Tongue (tissue), 2 donors: ENCODE results near the gene ENG. TPM values are rescaled to one million over a fixed set of nuclear protein-coding genes. Genes with fewer than 3 reads are reported as not detected.
"Not testable (repeated sequence)": the region's sequence is repeated elsewhere in the genome, so short reads cannot be mapped to it uniquely, and the experiment has no call there.

ENCODE experiments used
- DNase-seq: peaks from one replicate; pipeline ENCODE4 v3.0.0-alpha.2; 2015
- total RNA-seq: library from RNA; depleted of rRNA; stranded (reverse); fragments of >200 nt; gene quantifications from one replicate; pipeline ENCODE4 v1.2.3, GENCODE V29; 2014

The ENG gene
- 11.6 TPM for total RNA-seq

DNA sequence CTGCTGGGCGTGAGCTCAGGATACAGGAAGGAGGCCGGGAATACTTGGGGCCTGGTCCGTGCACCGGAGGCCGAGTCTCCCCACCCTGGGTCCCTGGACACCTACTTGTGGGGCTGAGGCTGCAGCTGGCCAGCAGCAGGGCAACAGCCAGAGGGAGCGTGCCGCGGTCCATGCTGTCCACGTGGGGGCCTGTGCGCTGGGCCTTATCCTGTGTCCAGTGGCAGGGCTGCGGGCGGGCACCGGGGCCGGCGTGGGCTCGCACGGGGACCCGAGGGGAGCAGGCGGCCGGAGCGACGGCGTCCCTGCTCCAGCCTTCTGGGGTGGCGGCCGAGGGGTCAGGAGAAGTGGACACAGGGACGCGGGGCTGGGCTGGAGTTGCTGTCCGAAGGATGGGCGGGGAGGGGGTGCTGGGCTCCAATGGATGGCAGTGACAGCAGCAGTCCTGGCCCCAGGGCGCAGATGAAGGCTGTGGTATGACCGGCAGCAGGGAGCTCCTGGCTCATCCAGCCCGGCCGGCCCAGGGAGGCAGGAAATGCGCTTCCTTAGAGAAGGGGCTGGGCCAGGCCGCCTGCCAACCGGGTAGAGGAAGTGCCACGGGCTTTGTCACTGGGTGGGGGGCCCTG, at the start of gene ENG:
ENG (minus strand) TSS at position 475 of the 623 bp plus-strand sequence; CDS start at position 172, 303 bp downstream.
- DNase-seq = peak; percentile 76

DNA sequence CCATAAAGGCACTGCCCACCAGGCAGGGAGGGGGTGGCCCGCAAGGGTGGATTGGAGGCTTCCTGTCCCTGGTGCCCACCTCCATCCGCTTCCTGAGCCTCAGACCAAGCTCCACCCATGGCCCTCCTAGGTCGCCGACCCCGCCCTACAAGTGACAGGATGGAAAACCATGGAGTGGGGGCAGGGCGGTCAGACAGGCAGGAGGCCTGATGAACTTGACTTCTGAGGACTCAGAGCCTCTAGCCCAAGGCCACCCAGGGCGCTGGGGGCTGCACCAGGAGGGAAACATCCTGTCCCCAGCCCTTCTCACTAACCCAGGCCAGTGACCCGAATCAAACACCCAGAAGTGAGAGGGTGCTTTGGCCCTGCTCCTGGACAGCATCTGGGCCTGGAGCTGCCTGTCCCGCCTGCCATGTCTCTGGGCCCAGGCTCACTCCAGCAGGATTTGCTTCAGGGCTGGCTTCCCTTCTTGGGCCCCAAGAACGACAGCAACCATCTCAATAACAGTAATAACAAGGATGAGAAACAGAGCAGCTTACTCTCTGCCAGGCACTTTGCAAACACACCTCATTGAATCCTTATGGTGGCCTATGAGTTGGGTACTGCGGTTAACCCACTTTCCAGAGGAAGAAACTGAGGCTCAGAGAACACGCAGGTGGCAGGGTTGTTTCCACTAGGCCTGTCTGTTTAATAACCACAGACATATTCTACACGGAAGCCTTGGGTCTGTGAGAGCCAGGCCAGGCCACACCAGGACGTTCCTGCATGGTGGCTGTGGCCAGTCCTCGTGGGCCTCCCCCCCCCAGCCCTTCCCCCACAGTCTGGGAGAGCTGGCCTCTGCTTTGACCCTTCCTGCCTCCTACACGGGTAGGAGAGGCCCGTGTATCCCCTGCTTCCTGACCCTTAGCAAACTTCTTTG, 49.4 kb upstream of the ENG start:
- peak; percentile 54 for DNase-seq

DNA sequence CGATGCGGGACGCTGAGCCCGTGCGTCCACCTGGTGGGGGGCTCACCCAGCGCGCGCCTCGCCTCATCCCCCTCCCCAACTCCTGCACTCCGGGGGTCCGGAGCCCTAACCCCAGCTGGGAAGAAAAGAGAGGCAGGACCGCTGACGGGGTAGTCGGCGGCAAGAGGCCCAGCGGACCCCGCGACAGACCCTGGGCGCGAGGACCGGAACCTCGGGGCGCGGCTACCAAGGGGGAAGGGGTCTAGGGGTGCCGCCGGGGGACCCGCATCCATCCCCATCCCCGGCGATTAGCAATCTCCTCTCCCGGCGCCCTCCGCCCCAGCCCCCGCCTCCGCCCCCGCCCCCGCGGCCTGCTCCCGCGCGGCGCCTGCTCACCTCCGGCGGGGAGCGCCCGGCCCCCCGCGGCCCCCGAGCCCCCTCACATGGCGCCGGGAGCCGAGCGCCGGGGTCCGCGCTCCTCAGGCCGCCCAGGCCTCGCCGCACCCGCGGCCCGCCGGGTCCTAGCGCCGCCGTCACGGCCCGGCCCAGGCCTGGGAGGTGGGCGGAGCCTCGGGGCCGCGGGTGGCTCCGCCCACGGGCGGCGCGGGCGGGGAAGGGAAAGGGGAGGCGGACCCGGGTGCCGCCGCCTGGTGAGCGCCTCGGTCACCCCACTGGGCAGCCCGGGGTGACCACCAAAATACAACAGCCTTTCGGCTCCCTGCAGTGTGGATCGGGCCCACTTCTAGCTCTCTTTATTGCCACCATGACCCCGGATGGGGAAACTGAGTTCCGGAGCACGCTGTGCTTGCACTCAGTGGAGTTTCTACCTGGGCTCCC, 44.9 kb upstream of the ENG start, which contains the start of gene ST6GALNAC6:
ST6GALNAC6 (minus strand) TSS at position 476 of the 816 bp plus-strand sequence. CDS start 1,622 bp downstream, outside the sequence.
- peak; percentile 86 for DNase-seq

DNA sequence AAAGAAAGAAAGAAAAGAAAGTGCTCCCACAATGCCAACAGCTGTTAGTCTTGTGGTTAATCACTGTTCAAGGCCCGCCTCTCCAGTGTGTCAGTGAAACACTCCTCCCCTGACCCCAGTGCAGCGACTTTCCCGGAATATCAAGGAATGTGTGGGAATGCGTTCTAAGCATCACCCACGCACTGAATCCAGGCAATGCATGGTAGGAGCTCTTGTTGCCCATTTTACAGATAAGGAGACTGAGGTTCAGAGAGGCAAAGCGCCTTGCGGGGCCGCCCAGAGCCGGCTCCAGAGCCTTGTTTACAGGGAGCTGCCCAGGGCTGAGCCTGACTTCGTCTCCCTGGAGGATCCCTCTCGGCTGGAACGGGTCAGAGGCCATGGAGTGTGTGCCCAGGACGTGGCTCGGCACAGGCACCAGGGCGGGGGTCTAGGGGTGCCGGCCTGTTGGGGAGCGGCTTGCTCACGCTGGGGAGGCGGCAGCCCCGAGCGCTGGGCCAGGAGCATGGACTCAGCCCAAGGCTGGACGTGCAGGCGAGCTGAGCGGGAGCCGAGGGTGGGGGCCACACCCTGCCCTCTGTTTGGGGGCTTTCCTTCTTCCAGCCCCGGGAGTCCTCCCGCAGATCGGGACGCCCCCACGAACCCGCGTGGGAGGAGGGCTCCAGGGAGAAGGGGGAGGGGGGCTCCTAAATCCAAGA, 44.1 kb upstream of the ENG start:
- DNase-seq = peak; percentile 67

DNA sequence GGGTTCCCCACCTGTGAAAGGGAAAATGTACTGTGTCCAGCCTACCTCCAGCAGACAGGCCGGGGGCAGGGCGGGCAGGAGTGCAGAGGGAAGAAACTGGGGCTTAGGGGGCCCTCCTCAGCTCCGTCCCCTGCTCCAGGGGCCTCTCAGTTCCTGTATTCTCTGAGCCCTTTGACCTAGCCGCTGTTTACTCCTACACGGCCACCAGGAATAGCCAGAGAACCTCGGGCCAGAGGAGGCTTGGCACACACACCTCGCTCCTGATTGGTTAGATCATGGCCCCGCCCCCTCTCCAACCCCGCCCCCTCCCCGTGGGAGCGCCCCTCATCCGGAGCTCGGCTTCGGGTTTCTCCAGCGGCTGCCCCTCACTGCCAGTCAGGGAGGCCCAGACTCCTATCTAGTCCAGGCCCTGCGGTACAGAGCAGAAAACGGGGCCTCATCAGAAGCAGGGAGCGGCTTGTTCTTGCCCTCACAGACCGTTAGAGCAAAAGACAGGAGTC, 42.8 kb upstream of the ENG start:
- peak; percentile 90 for DNase-seq

DNA sequence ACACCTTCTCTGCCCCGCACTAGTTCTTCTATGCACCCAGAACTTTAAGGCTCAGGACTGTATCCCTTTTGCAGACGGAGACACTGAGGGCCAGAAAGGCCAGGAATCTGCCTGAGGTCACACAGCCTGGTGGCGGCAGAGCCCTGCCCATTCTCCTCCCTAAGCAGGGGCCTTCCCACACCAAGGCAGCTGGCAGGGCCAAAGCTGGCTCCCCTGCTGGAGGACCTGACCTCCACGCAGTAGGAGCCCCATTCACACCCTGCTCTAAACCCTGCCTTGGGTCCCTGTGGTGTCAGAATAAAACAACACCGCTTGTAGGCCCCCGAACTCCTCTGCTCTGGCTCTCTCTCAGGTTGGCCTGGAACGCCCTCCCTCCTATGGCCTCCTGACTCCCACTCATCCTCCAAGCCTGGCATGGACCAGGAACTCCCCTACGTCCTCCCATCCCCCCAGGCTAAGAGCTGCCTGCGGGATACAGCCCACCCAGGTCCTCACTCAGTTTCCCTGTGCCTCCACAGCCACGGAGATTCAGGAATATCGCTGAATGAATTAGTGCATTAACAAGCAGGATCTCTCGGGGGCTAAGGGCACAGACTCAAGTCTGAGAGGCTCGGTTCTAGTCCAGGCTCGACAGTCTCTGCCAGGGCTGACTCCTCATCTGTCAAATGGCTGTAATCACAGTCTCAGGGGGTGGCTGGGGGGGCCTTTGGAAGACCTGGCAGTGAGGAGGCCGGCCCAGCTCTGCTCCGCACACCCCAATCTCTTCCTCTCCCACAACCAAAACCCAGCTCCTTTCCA, 42.1 kb upstream of the ENG start:
- no peak for DNase-seq

DNA sequence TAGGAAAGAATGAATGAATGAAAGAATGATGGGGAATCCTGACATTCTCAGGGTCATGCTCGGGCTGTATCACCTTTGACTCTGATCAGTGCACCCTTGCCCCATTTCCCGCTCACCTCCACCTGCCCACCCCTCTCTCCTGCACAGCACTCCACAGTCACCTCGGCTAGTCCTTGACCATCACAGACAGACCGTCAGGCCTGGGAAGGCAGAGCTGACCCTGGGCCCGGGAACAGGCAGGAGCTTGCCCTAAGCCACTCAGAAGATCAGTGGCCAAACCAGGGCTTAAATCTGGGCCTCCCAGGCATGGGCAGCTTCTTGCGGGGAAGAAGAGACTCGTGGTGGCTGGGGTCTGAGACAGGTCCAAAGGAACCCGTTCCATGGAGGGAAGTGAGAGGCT, 41.4 kb upstream of the ENG start:
- no peak for DNase-seq

DNA sequence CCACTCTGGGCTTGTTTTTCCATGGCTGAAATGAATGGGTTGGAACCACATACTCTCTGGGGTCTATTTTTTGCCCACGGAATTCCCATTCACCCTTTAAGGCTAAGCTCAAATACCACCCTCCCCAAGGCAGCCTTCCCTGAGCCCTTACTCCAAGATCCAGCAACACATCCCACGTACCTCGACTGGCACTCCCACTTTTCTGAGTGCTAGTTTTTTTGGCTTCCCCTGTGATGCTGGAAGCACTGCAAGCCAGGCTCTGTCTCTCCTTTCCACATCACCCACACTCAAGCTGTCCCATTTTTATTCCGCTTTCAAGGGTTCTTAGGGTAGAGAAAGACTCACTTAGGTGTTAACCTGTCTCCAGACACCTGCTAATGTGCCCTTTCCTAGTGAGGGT, 38.9 kb upstream of the ENG start:
- DNase-seq = no peak

DNA sequence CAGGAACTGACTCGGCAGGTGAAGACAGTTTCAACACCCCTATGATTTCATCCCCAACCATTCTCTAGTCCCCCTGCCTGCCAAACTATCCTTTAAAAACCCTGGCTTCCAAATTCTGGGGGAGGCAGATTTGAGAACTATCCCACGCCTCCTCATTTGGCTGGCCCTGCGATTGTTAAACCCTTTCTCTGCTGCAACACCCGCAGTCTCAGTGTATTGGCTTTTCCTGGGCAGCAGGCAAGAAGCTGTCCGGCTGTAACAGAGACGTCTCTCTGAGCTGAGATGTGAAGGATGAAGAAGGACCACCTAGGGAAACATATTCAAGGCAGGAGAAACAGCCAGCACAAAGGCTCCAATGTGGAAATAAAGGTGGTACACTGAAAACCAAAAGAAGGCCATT, 38.4 kb upstream of the ENG start:
- no peak for DNase-seq

DNA sequence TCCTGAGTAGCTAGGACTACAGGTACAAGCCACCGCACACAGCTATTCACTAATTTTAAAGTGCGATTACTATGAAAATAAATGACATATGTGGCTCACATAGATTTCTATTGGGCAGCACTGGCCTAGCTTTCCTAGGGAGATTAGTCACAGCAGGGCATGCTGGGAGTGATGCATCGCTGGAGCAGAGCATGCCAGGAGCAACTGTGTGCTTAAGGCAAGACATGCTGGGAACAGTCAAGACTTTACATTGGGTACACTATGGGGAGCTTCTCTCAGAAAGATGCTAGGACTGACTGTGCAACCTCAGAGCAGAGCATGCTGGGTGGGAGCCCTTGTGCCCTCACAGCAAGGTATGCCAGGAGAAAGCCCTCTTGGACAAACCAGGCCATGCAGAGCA, 35.6 kb upstream of the ENG start:
- DNase-seq = no peak

DNA sequence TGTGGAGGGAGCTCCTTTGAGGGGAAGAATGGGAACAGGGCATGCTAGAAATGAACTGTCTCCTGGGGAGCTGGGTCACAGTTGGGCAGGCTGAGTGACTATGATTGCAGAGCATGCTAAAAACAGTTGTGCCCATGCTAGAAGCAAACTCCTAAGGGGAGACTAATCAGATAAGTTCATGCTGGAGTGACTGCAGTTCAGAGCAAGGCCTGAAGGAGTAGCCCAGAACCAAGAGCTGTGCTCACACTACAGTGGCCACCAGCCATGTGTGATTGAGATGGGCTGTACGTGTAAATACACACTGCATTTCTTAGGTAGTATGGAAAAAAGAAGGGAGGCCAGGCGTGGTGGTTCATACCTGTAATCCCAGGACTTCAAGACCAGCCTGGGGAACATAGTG, 33.3 kb upstream of the ENG start:
- DNase-seq = no peak

DNA sequence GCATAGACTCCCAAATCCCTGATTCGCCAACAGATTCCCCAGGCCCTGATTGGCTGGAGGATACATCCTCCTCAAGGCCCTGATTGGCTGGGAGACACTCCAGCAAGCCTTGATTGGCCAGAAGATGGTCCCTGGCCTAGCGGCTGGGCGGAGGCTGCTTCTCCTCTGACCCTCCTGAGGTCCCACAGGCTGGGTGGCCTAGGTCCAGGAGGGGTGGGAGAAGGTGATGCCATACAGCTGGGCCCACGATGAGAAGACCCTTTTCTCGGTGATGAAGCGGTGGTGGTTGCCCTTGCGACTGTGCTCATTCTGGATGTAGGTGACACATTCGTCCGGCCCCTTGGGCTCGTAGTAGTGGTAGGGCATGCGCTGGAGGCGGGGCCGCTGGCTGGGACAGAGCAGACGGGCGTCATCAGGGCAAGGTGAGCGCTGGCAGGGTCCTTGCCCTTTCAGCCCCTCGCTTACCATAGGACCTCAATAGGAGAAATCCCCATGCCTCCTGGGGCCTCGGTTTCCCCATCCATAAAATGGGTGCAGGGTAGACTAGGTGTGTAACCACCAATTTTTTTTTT, 32.0 kb upstream of the ENG start:
- no peak for DNase-seq

DNA sequence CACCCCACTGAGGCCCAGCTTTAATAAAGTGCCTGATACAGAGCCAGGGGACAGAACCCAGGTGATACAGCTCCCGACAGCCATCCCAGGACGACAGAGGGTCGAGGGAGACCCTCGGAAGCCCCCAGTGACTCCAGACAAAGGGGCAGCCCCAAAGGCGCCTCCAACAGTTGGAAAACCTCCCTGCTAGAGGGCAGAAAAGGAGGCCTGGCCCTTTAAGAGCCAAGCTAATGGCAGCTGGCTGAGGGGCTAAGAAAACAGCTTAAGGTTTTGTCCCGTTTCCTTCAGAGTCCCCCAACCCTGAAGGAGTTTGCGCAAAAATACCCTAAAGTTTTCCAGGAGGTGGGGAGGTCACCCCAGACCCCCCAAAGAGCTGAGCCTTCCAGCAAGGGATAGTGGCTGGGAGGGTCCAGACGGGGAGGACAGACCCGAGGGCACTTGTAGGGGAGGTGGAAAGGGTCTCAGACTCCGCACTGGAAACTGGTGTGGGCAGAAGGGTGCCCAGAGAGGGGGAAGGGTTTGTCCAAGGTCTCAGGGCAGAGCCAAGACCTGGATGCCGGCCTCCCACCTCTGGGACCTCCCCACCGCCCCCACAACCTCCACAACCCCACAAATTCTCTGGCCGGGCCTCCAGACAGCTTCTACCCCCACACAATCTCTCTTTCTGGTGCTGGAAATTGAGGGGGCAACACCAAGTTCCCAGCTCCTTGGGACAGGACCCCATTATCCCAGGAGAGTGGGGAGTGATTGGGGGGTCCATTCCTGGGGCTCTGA, 31.2 kb upstream of the ENG start:
- no peak for DNase-seq

DNA sequence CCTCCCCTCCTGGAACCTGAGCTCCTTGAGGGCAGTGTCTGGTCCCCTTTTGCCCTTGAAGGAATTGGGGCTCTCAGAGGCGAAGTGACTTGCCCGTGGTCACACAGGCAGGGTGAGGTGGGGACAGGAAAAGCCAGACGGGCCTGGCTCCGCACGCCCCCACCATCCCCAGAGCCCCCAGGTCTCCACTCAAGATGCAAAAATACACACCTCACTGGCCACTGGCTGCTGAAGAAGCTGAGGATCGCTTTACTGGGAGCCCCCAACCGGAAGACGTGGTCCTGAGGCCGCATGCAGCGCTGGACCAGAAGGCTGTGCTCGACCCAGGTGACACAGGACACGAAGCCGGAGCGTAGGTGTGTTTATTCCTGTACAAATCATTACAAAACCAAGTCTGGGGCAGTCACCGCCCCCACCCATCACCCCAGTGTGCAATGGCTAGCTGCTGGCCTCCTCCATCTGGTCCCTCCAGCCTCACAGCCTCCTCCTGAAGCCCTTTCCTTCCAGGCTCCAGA, 30.6 kb upstream of the ENG start:
- DNase-seq = no peak

DNA sequence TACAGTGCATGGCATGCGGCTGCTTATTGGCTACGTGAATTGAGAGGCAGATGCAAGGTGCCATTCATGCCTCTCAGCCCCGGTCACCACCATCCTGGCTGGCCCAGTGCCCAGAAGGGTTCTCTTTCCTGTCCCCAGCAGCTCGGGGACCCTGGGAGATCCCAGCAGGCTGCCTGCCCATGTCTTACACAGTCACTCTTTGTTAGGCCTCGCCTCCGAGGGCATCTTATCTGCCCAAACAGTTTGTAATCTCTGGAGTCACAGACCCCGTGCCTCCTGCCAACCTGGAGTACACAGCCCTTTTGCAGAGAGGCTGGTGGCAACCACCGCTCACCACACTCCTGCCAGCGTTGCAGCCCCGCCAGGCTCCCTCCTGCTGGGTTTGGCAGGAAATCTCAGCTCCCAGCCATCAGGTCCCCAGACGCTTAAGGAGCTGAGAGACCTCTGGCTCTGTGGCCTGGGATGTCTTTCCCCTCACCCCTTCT, 30.0 kb upstream of the ENG start:
- peak; percentile 68 for DNase-seq

DNA sequence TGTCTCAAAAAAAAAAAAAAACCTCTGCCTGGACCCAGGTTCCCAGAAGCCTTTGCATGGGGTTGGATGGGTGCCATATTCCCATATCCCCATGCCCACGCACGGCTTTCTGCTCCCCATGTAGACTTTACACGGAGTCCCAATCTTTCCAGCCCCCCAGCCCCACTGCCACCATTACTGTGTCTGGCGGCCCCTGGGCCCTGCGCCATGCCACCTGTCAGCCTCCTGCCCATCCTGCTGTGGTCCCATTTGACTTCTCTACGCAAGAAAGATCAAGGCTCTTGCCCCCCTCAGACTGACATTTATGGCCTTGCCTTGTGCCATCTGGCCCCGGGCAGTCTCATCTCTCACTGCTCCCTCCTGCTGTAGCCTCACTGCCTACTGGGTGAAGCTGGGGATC, 29.5 kb upstream of the ENG start:
- no peak for DNase-seq

DNA sequence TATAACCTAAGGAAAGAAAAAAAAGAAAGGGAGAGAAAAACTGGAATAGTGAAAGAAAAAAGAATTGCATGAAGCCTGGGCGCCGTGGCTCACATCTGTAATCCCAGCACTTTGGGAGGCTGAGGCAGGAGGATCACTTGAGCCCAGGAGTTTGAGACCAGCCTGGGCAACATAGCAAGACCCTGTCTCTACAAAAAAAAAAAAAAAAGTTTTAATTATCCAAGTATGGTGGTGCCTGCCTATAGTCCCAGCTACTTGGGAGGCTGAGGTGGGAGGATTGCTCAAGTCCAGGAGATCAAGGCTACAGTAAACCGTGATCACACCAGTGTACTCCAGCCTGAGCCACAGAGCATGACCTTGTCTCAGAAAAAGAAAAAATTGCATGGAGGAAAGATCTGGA, 27.3 kb upstream of the ENG start:
- not testable (repeated sequence) for DNase-seq

DNA sequence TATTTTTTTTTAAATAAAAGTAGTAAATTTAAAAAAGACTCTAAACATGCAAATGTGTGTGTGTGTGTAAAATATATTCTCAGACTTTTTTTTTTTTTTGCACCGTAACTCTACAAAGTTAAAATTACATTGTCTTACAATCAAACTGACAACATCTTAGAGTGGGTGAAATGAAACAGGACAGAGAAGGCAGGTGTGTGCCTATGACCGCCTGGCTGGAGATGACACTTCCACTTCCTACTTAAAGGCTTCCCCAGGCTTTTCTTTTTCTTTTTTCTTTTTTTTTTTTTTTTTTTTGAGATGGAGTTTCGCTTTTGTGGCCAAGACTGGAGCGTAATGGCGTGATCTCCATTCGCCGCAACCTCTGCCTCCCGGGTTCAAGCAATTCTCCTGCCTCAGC, 25.7 kb upstream of the ENG start:
- no peak for DNase-seq

DNA sequence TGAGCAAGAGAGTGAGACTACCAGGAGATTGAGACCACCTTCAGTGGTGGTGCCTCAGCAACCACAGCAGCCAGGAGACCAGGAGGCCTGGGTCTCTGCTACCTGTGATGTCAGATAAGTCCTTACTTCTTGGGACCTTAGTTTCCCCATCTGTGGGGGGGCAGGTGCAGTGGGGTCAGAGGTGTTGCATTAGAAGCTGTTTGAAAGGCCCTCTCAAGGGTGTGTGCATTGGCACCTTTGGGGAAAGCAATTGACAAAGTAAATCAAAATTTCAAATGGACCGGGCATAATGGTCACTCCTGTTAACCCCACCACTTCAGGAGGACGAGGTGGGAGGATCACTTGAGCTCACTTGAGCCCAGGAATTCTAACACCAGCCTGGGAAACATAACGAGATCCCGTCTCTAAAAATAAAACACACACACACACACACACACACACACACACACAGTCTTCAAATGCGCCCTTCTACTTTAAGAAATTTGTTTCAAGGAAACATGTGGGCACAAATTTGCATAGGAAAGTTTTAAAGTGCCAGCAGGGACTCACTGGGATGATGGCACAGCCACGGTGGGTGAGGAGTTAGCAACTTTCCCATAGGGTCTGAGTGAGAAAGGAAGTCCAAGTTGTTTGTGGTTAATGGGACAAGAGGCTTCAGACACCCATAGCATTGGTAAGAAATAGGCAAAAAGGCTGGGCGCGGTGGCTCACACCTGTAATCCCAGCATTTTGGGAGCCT, 24.4 kb upstream of the ENG start:
- no peak for DNase-seq
